ENCODE data around the gene FCGR3A. TPM values are rescaled to one million over a fixed set of nuclear protein-coding genes. Genes with fewer than 3 reads are reported as not detected.

The FCGR3A gene
- total RNA-seq, 2 experiments from 2014 or later: 0.61 to 1.6 TPM

GRCh38 chr1:161497961-161498360, 51.7 kb downstream of the FCGR3A start:
- no peak for DNase-seq
- peaks cover 46% of the 10 kb centered on the region for H3K27me3 Mint-ChIP-seq
- no peak for ATAC-seq
- no peak overlapping the region for H3K4me3 Mint-ChIP-seq
- no peak overlapping the region for H3K27ac Mint-ChIP-seq
- H3K36me3 Mint-ChIP-seq: no peaks in the 10 kb centered on the region
- H3K9me3 Mint-ChIP-seq (ENCODE audit: low read depth): no peaks in the 10 kb centered on the region
- peaks cover 13% of the 10 kb centered on the region for H3K4me1 Mint-ChIP-seq
- CTCF ChIA-PET: no interaction called here

GRCh38 chr1:161495490-161495889, 54.1 kb downstream of the FCGR3A start:
- H3K36me3 Mint-ChIP-seq: no peaks in the 10 kb centered on the region
- H3K4me1 Mint-ChIP-seq: peaks cover 34% of the 10 kb centered on the region
- peaks cover 52% of the 10 kb centered on the region for H3K27me3 Mint-ChIP-seq
- no peak overlapping the region for H3K4me3 Mint-ChIP-seq
- no peak overlapping the region for H3K27ac Mint-ChIP-seq
- ATAC-seq (no peak), DNase-seq (no peak)
- H3K9me3 Mint-ChIP-seq (ENCODE audit: low read depth): no peaks in the 10 kb centered on the region
- CTCF ChIA-PET: interaction anchor here (1.1 to 2.1 kb wide), 2 partner anchors 11 to 44 kb away, joined by 4 to 7 read pairs; no protein-coding TSS in a partner anchor

- Mint-ChIP-seq H3K9me3 (ENCODE audit: low read depth) (no peaks in the 10 kb centered on the region), H3K27me3 (peaks cover 58% of the 10 kb centered on the region), H3K4me1 (peaks cover 32% of the 10 kb centered on the region), H3K4me3 (no peak overlapping the region), H3K27ac (no peak overlapping the region), H3K36me3 (no peaks in the 10 kb centered on the region)
- ATAC-seq (no peak), DNase-seq (no peak)
- CTCF ChIA-PET: interaction anchor here (2.1 kb wide), 1 partner anchor 9 kb away, joined by 7 read pairs; no protein-coding TSS in a partner anchor
These were observed 55.4 kb downstream of the FCGR3A start for GRCh38 chr1:161494091-161494735.

GRCh38 chr1:161492827-161493226, 56.8 kb downstream of the FCGR3A start:
- ATAC-seq (no peak), DNase-seq (no peak)
- Mint-ChIP-seq H3K27ac (no peak overlapping the region), H3K4me1 (peaks cover 25% of the 10 kb centered on the region), H3K4me3 (no peak overlapping the region), H3K9me3 (ENCODE audit: low read depth) (no peaks in the 10 kb centered on the region), H3K36me3 (no peaks in the 10 kb centered on the region), H3K27me3 (peaks cover 62% of the 10 kb centered on the region)
- CTCF ChIA-PET: no interaction called here

Other genes with a start within 250 kb of the FCGR3A start
- gene MPZ, start 239.8 kb downstream of the FCGR3A start, total RNA-seq: 1 to 10 TPM; 3.9 to 5.9 TPM
- gene SDHC, start 235.4 kb downstream of the FCGR3A start, total RNA-seq: 100 to 1,000 TPM; 144 to 173 TPM
- not detected for gene CFAP126, start 181.9 kb downstream of the FCGR3A start, total RNA-seq
- under 1 TPM in 1 of 2 experiments, not detected in 1; 0.35 TPM for gene FCGR2A, start 44.4 kb downstream of the FCGR3A start, total RNA-seq
- 1 to 10 TPM in 1 of 2 experiments, under 1 TPM in 1; 0.47 to 1.1 TPM for gene HSPA6, start 25.3 kb downstream of the FCGR3A start, total RNA-seq
- under 1 TPM in 1 of 2 experiments, not detected in 1; 0.37 TPM for gene FCGR3B, start 81.4 kb upstream of the FCGR3A start, total RNA-seq
- gene FCGR2B, start 113.3 kb upstream of the FCGR3A start, total RNA-seq: under 1 TPM in 1 of 2 experiments, not detected in 1; 0.20 TPM
- not detected for gene FCRLA, start 157.4 kb upstream of the FCGR3A start, total RNA-seq
- gene FCRLB, start 171.7 kb upstream of the FCGR3A start, total RNA-seq: 1 to 10 TPM in 1 of 2 experiments, under 1 TPM in 1; 0.63 to 1.1 TPM
- 10 to 100 TPM; 27.2 to 34.5 TPM for gene DUSP12, start 200.0 kb upstream of the FCGR3A start, total RNA-seq
- 10 to 100 TPM; 16.8 to 21.3 TPM for gene ATF6, start 216.5 kb upstream of the FCGR3A start, total RNA-seq

Data from activated CD8-positive, alpha-beta memory T cell treated with anti-CD3 and anti-CD28 coated beads, Interleukin-2, amount 10 ng/mL, durations not matched to agents 7 days and 5 days (primary cell).